Measurements from ENCODE around the gene ZMYND12. TPM values are rescaled to one million over a fixed set of nuclear protein-coding genes. Genes with fewer than 3 reads are reported as not detected.

The ZMYND12 gene
- polyA plus RNA-seq, 1 of the 3 experiments (the other 2 are of a cell fraction): 0.18 TPM

DNA sequence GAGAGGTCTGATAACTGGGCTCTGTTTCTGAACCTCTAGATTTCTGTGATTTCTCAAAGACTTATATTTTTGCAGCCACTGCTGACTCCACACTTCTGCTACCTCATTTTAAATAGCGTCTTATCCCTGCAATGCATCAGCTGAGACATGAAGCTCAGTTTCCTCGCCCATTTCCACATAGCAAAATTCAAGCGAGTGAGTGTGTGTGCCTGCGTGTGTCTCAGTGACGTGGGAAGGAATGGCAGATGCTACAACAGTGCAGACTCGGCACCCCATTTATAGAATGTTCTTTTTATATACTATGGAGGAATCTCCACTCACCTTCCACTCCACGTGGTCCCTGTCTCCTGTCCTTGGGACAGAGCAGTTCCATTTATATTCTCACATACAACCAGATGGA, 35.7 kb downstream of the ZMYND12 start (continued):
- no peak for TF ChIP-seq RAD21 (IDR thresholded peaks at IDR 0.05; ENCODE audit: low read length)

DNA sequence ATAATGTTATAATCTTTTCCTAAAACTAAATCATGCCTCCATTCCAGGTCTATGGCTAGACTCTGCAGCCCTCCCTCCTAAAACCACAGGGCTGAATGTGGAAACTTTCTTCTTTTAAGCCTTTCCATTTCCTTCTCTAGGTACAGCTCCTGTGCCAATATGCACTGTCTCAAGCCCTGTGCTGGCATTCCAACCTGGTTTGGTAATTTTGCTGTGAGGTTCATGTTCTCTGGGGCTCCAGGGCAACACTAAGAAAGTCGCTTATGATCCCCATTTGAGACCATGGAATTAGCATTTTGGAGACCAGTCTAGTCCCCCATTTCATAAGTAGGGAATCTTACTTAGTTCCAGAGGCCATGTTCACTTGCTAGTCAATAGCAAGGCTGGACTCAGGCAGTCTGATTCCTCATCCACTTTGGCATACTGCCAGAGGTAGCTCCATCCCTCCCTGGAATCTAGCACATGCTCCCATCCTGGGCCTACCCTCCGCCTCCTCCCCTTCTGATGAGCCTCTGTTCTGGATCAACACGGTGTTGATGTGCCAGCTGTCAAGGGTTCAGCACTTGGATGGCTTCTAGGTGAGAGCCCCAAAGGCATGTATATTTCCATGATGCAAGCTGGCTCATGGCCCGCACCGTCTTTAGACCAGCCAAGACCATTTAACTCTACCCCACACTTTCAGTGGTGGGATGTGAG, 36.5 kb downstream of the ZMYND12 start:
- no peak for DNase-seq
- H3F3A ChIP-seq (replicated peaks; ENCODE audit: insufficient read depth): no peaks in the 10 kb centered on the region
- H3K79me2 ChIP-seq (ENCODE audit: insufficient read depth): no peaks in the 10 kb centered on the region
- ChIA-PET POLR2A (interaction anchor here (0.5 to 0.6 kb wide), 2 partner anchors 25 to 348 kb away, joined by 3 to 4 read pairs; partner anchors contain the start of genes C1orf50 and P3H1), CTCF (interaction anchor here (0.7 kb wide), 1 partner anchor 245 kb away, joined by 3 read pairs; no protein-coding TSS in a partner anchor)
- no peak overlapping the region for H2AFZ ChIP-seq (ENCODE audit: low read depth)
- H3K4me3 ChIP-seq (ENCODE audit: low read depth in 2 of 2, low read length in 1 of 2): no peak overlapping the region
- H3K4me1 ChIP-seq (ENCODE audit: control insufficient read depth in 1 of 2, insufficient read depth in 2 of 2, low read depth in 1 of 2, low read length in 1 of 2): peaks cover 6 to 29% of the 10 kb centered on the region in 2 experiments; a peak in 3 of 4 replicates
- no peaks in the 10 kb centered on the region for H3K9me2 ChIP-seq
- TF ChIP-seq RXRA (IDR thresholded peaks at IDR 0.05; ENCODE audit: borderline replicate concordance, low read depth) (no peak), RCOR1 (IDR thresholded peaks at IDR 0.05; ENCODE audit: low read length) (no peak), FOSL2 (IDR thresholded peaks at IDR 0.05; ENCODE audit: borderline replicate concordance, low read depth) (no peak), GABPA (IDR thresholded peaks at IDR 0.05; ENCODE audit: low read depth) (no peak), TAF1 (IDR thresholded peaks at IDR 0.05; ENCODE audit: borderline replicate concordance, low read depth, low read length) (no peak), EP300 (IDR thresholded peaks at IDR 0.05; ENCODE audit: borderline replicate concordance in 1 of 2, low read depth in 1 of 2, low read length in 1 of 2) (no peak), TCF12 (IDR thresholded peaks at IDR 0.05) (no peak), RFX5 (IDR thresholded peaks at IDR 0.05; ENCODE audit: low read length) (no peak), SIN3A (IDR thresholded peaks at IDR 0.05; ENCODE audit: borderline replicate concordance, low read depth, low read length) (no peak), FOXJ3 (CRISPR knock-in tag; IDR thresholded peaks at IDR 0.05) (no peak), NRF1 (IDR thresholded peaks at IDR 0.05; ENCODE audit: low read depth, low read length) (no peak), POLR2AphosphoS5 (IDR thresholded peaks at IDR 0.05; ENCODE audit: low read depth, low read length) (no peak), TEAD4 (IDR thresholded peaks at IDR 0.05; ENCODE audit: borderline replicate concordance, insufficient read depth) (no peak), FOXM1 (IDR thresholded peaks at IDR 0.05; ENCODE audit: low read depth) (no peak), YY1 (IDR thresholded peaks at IDR 0.05; ENCODE audit: low read depth) (no peak)
- TF ChIP-seq, protein P1, sequence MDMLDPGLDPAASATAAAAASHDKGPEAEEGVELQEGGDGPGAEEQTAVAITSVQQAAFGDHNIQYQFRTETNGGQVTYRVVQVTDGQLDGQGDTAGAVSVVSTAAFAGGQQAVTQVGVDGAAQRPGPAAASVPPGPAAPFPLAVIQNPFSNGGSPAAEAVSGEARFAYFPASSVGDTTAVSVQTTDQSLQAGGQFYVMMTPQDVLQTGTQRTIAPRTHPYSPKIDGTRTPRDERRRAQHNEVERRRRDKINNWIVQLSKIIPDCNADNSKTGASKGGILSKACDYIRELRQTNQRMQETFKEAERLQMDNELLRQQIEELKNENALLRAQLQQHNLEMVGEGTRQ (IDR thresholded peaks at IDR 0.05; ENCODE audit: borderline replicate concordance, low read depth, low read length): no peak
- TF ChIP-seq, protein P2, sequence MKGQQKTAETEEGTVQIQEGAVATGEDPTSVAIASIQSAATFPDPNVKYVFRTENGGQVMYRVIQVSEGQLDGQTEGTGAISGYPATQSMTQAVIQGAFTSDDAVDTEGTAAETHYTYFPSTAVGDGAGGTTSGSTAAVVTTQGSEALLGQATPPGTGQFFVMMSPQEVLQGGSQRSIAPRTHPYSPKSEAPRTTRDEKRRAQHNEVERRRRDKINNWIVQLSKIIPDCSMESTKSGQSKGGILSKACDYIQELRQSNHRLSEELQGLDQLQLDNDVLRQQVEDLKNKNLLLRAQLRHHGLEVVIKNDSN (IDR thresholded peaks at IDR 0.05; ENCODE audit: borderline replicate concordance, low read depth): no peak
- TF ChIP-seq, protein P3, sequence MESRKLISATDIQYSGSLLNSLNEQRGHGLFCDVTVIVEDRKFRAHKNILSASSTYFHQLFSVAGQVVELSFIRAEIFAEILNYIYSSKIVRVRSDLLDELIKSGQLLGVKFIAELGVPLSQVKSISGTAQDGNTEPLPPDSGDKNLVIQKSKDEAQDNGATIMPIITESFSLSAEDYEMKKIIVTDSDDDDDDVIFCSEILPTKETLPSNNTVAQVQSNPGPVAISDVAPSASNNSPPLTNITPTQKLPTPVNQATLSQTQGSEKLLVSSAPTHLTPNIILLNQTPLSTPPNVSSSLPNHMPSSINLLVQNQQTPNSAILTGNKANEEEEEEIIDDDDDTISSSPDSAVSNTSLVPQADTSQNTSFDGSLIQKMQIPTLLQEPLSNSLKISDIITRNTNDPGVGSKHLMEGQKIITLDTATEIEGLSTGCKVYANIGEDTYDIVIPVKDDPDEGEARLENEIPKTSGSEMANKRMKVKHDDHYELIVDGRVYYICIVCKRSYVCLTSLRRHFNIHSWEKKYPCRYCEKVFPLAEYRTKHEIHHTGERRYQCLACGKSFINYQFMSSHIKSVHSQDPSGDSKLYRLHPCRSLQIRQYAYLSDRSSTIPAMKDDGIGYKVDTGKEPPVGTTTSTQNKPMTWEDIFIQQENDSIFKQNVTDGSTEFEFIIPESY (IDR thresholded peaks at IDR 0.05; ENCODE audit: borderline replicate concordance, low read depth): no peak
- TF ChIP-seq, protein P4, sequence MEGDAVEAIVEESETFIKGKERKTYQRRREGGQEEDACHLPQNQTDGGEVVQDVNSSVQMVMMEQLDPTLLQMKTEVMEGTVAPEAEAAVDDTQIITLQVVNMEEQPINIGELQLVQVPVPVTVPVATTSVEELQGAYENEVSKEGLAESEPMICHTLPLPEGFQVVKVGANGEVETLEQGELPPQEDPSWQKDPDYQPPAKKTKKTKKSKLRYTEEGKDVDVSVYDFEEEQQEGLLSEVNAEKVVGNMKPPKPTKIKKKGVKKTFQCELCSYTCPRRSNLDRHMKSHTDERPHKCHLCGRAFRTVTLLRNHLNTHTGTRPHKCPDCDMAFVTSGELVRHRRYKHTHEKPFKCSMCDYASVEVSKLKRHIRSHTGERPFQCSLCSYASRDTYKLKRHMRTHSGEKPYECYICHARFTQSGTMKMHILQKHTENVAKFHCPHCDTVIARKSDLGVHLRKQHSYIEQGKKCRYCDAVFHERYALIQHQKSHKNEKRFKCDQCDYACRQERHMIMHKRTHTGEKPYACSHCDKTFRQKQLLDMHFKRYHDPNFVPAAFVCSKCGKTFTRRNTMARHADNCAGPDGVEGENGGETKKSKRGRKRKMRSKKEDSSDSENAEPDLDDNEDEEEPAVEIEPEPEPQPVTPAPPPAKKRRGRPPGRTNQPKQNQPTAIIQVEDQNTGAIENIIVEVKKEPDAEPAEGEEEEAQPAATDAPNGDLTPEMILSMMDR (IDR thresholded peaks at IDR 0.05): no peak
- TF ChIP-seq, protein P5, sequence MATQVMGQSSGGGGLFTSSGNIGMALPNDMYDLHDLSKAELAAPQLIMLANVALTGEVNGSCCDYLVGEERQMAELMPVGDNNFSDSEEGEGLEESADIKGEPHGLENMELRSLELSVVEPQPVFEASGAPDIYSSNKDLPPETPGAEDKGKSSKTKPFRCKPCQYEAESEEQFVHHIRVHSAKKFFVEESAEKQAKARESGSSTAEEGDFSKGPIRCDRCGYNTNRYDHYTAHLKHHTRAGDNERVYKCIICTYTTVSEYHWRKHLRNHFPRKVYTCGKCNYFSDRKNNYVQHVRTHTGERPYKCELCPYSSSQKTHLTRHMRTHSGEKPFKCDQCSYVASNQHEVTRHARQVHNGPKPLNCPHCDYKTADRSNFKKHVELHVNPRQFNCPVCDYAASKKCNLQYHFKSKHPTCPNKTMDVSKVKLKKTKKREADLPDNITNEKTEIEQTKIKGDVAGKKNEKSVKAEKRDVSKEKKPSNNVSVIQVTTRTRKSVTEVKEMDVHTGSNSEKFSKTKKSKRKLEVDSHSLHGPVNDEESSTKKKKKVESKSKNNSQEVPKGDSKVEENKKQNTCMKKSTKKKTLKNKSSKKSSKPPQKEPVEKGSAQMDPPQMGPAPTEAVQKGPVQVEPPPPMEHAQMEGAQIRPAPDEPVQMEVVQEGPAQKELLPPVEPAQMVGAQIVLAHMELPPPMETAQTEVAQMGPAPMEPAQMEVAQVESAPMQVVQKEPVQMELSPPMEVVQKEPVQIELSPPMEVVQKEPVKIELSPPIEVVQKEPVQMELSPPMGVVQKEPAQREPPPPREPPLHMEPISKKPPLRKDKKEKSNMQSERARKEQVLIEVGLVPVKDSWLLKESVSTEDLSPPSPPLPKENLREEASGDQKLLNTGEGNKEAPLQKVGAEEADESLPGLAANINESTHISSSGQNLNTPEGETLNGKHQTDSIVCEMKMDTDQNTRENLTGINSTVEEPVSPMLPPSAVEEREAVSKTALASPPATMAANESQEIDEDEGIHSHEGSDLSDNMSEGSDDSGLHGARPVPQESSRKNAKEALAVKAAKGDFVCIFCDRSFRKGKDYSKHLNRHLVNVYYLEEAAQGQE (IDR thresholded peaks at IDR 0.05; ENCODE audit: low read depth, low read length): no peak
- no peaks in the 10 kb centered on the region for H3K36me3 ChIP-seq (replicated peaks in 1 of 2; ENCODE audit: control insufficient read depth in 1 of 2, insufficient read depth in 2 of 2, low read length in 1 of 2)
- no peaks in the 10 kb centered on the region for H4K20me1 ChIP-seq (ENCODE audit: insufficient read depth)
- H3K27me3 ChIP-seq (ENCODE audit: insufficient read depth): no peaks in the 10 kb centered on the region; the same call in 1 of the 2 replicates
- 66% methylated on average over 5 of the region's 5 CpGs for WGBS (ENCODE audit: low lambda C conversion rate)
- H3K4me2 ChIP-seq: no peak overlapping the region
- no peaks in the 10 kb centered on the region for H3K9me3 ChIP-seq
- H3K27ac ChIP-seq (ENCODE audit: low read depth in 2 of 2, low read length in 1 of 2): no peak overlapping the region
- no peak overlapping the region for H3K9ac ChIP-seq

Measured in SK-N-SH (cell line).